GM21825 (cell line): Measurements from ENCODE around the gene ADCY10.
A peak's percentile ranks its signal among the peaks of the same experiment; 100 is the strongest.
"Not testable (repeated sequence)": the region's sequence is repeated elsewhere in the genome, so short reads cannot be mapped to it uniquely, and the experiment has no call there.

ENCODE experiments used
- ATAC-seq: cut with Tn5 transposase; IDR thresholded peaks from one replicate; pipeline ENCODE4 v1.9.1; 2021; ENCODE audit warnings: mild to moderate bottlenecking, moderate library complexity; ENCODE audit not compliant: unreplicated experiment

Gene ADCY10, protein sequence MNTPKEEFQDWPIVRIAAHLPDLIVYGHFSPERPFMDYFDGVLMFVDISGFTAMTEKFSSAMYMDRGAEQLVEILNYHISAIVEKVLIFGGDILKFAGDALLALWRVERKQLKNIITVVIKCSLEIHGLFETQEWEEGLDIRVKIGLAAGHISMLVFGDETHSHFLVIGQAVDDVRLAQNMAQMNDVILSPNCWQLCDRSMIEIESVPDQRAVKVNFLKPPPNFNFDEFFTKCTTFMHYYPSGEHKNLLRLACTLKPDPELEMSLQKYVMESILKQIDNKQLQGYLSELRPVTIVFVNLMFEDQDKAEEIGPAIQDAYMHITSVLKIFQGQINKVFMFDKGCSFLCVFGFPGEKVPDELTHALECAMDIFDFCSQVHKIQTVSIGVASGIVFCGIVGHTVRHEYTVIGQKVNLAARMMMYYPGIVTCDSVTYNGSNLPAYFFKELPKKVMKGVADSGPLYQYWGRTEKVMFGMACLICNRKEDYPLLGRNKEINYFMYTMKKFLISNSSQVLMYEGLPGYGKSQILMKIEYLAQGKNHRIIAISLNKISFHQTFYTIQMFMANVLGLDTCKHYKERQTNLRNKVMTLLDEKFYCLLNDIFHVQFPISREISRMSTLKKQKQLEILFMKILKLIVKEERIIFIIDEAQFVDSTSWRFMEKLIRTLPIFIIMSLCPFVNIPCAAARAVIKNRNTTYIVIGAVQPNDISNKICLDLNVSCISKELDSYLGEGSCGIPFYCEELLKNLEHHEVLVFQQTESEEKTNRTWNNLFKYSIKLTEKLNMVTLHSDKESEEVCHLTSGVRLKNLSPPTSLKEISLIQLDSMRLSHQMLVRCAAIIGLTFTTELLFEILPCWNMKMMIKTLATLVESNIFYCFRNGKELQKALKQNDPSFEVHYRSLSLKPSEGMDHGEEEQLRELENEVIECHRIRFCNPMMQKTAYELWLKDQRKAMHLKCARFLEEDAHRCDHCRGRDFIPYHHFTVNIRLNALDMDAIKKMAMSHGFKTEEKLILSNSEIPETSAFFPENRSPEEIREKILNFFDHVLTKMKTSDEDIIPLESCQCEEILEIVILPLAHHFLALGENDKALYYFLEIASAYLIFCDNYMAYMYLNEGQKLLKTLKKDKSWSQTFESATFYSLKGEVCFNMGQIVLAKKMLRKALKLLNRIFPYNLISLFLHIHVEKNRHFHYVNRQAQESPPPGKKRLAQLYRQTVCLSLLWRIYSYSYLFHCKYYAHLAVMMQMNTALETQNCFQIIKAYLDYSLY (N-terminal part only)

GRCh38 chr1:167913895-167914496, at the start of gene ADCY10:
Gene ADCY10, minus strand, starts transcription at chr1:167914134. Its CDS starts 8,994 bp downstream, at chr1:167905140.
- no peak for ATAC-seq

DNA sequence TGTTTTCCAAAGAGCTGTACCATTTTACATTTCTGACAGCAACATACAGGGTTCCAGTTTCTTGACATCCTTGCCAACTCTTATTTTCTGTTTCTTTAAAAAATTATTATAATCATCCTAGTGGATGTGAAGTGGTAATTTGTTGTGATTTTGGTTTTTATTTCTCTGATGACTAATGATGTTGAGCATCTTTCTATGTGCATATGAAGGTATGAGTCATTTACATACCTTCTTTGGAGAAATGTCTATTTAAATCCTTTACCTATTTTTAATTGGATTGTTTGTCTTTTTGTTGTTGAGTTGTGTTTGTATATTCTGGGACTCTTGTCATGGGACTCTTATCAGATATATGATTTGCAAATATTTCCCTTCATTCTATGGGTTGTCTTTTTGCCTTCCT, 43.8 kb upstream of the ADCY10 start:
- no peak for ATAC-seq

- no peak for ATAC-seq
Observed at GRCh38 chr1:167955915-167956314, 42.0 kb upstream of the ADCY10 start.

GRCh38 chr1:167950569-167950968, 36.6 kb upstream of the ADCY10 start:
- ATAC-seq = no peak

DNA sequence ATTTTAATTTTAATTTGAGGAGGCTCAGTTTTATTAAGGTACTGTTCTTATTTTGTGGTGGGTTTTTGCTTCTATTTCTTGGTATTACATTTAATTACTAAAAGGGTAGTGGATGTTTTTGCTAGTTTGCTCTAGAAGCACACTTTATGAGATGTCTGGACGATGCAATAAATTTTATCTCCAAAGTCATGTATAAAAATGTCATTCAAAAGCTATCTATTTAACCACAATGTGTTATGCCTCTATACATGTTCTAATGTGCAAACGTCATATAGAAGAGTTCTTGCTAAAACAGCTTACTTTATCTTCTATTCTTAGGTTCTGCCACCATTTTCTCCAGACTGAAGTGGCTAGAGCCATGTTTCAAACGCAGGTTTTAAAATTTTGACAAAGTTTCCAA, 35.9 kb upstream of the ADCY10 start:
- no peak for ATAC-seq

DNA sequence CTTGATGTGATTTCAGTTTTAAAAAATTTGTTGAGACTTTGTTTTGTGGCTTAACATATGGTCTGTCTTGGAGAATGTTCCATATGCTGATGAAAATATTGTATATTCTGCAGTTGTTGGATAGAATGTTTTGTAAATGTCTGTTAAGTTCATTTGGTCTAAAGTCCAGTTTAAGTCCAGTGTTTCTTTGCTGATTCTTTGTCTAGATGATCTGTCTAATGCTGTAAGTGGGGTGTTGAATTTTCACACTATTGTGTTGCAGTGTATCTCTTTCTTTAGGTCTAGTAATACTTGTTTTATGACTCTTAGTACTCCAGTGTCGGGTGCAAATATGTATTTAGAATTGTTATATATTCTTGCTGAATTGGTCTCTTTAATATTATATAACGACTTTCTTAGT, 33.8 kb upstream of the ADCY10 start:
- no peak for ATAC-seq

DNA sequence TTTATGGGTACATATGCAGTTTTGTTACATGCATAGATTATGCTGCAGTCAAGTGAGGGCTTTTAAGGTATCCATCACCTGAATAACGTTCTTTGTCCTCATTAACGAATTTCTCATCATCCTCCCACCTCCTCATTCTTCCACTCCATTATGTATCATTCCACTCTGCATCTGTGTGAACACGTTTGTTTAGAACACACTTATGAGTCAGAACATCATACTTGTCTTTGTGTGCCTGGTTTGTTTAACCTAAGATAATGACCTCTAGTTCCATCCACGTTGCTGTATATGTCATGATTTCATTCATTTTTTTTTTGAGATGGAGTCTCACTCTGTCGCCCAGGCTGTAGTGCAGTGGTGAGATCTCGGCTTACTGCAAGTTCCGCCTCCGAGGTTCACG, 29.6 kb upstream of the ADCY10 start:
- no peak for ATAC-seq

DNA sequence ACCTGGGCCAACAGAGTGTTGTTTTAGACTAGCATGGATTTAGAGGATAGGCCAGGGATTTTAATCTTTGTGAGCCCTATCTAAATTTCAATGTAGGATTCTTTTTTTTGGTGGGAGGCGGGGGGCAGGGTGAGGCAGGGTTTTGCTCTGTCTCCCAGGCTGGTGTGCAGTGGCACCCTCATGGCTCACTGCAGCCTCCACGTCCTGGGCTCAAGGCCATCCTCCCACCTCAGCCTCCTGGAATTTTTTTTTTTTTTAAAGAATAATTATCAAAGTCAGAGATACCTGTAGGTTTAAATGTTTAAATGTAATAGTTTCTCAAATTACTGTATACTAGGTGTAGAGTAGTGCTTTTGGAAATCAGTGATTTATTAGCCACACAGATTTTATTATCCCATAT, 26.3 kb upstream of the ADCY10 start:
- ATAC-seq = no peak

DNA sequence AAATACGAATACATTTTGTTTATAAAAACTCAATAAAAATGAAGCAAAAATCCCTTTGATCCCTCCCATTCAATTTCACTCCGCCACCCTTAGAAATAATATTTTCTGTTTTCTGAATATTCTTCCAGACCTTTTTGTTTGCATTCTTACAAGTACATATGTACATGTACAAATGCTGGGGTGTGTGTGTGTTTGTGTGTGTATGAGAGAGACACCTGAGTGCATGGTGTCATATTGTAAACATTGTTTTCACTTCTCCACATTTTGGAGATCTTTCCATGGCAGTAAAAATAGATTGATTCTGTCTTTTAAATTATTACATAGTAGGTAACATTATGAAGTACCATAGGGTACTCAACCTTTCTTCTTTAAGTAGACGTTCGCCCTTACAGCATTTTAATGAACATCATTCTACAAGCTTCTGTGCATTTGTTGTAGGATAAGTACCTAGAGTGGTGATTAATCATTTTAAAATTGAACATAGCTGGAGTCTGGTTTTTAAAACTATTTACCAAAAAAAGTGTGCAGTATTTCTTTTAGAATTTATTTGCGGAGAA, 24.2 kb upstream of the ADCY10 start:
- no peak for ATAC-seq

DNA sequence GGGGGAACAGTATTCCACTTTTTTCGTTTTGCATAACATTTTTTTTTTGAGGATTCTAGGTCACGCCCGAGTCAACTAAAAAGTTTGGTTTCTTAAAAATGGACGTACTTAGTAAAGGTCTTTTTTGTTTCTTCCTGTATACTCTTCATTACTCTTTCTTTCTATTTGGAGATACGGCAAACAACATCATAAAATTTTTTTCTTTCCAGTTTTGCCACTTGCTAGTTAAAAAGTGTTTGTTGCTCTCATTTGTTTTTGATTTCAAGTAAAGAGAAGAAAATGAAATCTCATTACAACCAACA, 23.7 kb upstream of the ADCY10 start:
- no peak for ATAC-seq

GRCh38 chr1:167936930-167937708, 23.2 kb upstream of the ADCY10 start, which contains the start of gene MPC2:
Gene MPC2, minus strand, starts transcription at chr1:167937072. Its CDS starts 1,231 bp downstream, at chr1:167935841.
- peak; percentile 6 for ATAC-seq

- peak; percentile 75 for ATAC-seq
Observed at GRCh38 chr1:167936068-167936929, 22.4 kb upstream of the ADCY10 start, which contains the start of gene DCAF6. Gene DCAF6, plus strand, starts transcription at chr1:167936683. Its CDS starts 229 bp downstream, at chr1:167936912.

- ATAC-seq = peak; percentile 7
Observed at GRCh38 chr1:167935216-167936067, 21.5 kb upstream of the ADCY10 start.

DNA sequence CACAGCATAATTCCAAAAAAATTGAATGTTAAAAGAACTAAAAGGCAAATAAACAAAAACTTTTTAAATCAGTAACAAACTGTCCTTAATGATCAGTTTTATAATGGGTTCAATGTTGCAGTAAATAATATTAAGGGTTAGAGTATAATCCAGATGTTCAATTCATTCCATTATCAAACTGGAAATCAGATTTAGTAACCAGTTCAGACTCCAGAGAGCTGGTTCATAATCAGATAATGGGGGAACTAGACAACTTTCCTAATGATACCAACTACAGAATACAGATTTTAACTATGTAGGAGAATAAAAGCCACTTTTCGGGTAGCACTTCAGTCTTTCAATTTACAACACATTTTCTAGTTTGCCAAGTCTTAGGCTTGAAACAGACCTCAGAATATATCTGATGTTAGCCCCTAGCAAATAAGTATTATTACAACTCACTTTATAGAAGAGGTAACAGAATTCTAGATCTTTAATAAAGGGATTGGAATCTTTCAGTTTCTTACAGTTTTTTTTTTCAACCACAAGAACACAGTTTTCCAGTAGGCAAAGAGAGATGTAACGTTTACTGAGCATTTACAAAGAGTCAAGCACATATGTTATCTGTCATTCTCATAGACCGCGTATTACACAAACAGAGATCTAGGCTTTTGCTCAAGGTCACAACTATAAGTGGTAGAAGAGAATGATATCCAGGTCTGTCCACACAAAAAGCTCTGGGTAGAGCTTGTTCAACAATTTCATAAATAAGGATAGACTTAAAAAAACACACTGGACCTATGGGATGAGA, 20.7 kb upstream of the ADCY10 start:
- ATAC-seq = no peak

DNA sequence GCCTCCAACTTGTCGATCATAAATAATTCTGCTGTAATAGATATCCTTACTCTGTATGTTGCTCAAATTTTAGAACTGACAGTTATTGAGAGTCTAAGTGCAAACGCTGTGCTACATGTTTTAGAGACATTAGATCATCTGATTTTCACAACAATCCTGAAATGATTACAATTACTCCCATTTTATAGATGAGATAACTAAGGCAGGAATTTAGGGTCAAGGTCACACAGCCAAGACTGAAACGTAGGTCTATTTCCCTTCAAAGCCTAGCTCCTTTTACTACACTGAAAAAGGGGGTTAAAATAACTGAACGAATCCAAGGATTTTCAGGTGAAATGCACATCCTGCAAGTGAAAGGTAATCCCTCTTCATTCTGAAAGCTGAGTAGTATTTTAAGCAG, 19.9 kb upstream of the ADCY10 start:
- ATAC-seq = no peak

- ATAC-seq = no peak
Observed at GRCh38 chr1:167929725-167930124, 15.8 kb upstream of the ADCY10 start.

- ATAC-seq = not testable (repeated sequence)
Observed at GRCh38 chr1:167928919-167929318, 15.0 kb upstream of the ADCY10 start.
